GM18499 (cell line): ENCODE data around the gene SLC16A3.
"Not testable (repeated sequence)": the region's sequence is repeated elsewhere in the genome, so short reads cannot be mapped to it uniquely, and the experiment has no call there.

ENCODE experiments used
- ATAC-seq: cut with Tn5 transposase; IDR thresholded peaks from one replicate; pipeline ENCODE4 v1.9.1; 2021; ENCODE audit warnings: moderate number of reproducible peaks; ENCODE audit not compliant: insufficient read depth, unreplicated experiment

SLC16A3 gene

DNA sequence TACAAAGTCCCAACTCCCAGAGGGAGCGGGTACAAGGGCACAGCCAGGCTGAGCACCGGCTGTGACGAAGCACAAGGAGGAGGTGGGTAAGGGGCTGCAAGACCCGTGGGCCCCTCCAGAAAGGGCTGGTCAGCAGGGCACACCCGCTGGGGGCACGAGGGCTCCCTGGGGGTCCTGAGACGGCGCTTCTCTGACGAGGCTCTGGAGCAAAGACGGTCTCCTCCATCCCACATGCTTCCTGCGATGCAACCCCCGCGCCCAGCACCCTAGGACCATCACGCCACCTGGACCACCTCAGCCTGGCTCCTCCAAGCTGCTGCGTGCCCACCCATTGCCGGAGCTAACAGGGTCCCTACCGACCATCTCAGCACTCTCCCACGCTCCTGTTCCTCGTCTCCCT, 24.9 kb upstream of the SLC16A3 start:
- ATAC-seq: no peak

DNA sequence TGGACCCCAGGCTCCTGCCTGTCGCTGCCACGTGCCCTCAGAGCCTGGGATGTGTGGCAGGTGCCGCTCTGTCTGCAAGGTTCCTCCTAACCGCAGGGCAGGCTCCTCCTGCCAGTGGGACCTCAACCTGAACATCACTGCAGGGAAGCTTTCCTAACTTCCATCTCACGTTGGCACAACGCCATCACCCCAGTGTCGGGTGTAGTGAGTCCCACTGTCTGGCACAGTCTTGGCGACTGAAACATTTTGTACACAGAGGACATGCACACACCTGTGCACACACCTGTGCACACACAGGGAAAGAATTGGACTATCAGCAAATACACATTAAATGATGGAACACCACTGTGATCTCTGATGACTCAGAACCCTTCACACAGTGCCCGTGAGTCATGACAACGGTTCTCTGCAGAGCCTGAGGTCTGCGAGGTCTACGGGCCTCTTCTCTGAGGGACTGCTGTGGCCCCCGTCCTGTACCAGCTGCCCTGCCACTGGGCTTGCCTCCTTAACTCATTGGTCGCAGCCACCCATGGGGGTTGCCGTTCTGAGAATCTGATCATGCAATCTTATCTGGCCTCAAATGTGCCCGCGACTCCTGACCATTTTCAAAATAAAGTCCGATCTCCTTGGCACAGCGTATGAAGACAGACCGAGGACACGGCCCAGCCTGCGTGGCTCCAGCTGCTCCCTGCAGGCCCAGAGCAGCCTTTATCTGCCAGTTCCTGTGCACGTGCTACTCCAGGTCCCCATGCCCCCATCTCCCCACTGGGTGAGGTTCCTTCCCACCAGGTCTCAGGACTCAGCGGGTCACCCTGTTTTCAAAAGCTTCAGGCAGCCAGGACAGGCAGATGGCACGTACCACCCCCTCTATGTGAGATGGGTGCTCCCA, 23.8 kb upstream of the SLC16A3 start:
- ATAC-seq: no peak

- no peak for ATAC-seq
Measured at GRCh38 chr17:82205720-82206508, 22.9 kb upstream of the SLC16A3 start.

- not testable (repeated sequence) for ATAC-seq
Measured at GRCh38 chr17:82210655-82211054, 18.2 kb upstream of the SLC16A3 start.

- ATAC-seq: no peak
Measured at GRCh38 chr17:82212331-82213250, 16.3 kb upstream of the SLC16A3 start, which contains the start of gene CCDC57. TSS of gene CCDC57 (minus strand) at chr17:82212842. CDS start at chr17:82201944, 10,898 bp downstream.

DNA sequence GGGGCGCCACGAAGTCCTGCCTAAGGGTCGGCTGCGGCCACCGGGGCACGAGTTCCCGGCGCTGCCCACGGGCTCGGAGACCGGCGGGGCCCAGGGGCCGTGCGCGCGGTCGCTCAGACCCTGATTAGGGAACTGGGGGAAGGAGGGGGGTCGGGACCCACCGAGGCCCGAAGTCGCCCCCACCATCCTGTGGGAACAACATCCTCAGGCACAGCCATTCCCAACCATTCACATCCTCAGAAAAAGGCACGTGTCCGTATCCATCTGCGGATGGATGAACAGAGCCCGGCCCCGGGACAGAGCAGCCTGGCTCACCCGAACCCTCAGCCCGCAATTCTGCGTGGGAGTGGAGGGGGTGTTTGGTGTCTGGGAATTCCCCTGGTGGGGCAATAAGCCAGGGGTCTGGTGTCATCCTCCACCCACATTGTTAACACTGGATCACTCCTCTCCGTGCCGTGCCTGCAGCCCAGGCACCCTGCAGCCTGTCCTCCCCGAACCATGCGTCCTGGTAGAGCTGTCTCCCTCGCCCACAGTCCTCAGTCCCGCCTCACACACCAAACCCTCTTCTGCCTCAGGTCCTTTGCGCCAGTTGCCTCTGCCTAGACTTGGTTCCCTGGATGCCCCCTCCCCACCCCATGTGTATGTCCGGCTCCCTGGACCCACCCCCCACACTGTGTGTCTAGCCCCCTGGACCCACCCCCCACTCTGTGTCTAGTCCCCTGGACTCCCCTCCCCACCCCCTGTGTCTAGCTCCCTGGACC, 15.4 kb upstream of the SLC16A3 start:
- no peak for ATAC-seq

- no peak for ATAC-seq
Measured at GRCh38 chr17:82214012-82214628, 14.7 kb upstream of the SLC16A3 start.

- ATAC-seq: no peak
Measured at GRCh38 chr17:82215095-82215971, 13.5 kb upstream of the SLC16A3 start.

DNA sequence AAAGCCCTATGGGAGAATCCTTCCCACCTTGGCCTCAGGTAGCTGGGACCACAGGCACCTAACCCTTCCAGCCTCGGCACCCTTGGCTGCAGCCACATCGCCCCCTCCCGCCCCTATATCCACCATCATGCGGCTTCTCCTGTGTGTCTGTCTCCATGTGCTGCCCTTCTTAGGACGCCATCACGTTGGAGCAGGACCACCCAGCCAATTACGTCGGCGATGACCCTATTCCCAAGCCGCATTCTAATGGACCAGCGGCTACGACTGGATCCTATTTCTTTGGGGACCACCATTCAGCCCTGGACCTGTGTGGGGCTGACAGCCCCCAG, 12.9 kb upstream of the SLC16A3 start:
- no peak for ATAC-seq

- ATAC-seq: no peak
Measured at GRCh38 chr17:82216301-82217119, 12.3 kb upstream of the SLC16A3 start.

DNA sequence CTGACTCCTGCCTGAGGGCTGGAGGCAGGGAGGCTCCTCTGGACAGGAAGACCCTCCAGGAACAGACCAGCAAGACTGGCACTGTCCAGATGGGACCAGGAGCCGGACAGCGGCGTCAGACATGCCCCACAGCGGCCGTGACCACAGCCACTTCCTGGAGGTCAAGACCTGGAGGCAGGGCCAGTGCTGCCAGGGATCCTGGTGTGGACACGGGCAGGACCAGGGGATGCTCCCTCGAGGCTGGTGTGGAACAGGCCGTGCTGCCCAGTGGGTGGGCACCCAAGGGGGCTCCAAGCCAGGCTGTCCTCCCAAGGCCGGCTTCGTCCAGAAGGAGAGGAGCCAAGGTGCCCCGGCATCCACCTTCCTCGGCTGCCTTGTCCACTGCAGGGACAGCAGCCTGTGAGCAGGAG, 11.7 kb upstream of the SLC16A3 start:
- no peak for ATAC-seq

DNA sequence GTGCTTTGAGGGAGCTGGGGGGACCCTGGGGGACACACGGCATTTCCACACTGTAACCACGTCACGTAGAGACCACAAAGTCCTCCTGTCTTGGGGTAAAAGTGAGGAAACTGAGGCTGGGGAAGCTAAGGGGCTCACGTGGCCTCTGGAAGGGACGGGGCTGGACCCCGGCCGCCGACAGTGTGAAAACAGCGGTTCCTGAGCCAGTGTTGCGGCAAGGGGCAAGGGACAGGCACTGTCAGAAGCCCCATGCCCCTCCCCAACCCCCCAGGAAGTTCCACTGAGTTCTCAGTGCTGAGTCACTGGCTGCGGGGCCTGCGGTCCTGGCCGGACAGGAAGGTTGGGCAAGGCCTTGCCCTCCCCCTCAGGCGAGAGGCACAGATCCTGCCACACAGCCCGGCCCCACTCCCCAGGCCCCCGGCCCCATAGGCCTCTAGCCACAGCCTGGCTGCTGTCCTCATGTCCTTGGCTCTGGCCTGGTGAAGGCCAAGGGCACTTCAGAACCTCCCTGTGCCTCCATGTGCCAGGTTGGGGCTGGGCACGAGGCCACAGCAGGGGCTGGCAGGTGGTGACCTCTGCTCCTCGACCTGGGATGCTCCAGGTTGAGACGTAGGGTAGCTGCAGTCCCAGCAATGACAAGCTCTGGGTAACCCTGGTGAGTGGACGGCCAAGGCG, 11.2 kb upstream of the SLC16A3 start:
- no peak for ATAC-seq

DNA sequence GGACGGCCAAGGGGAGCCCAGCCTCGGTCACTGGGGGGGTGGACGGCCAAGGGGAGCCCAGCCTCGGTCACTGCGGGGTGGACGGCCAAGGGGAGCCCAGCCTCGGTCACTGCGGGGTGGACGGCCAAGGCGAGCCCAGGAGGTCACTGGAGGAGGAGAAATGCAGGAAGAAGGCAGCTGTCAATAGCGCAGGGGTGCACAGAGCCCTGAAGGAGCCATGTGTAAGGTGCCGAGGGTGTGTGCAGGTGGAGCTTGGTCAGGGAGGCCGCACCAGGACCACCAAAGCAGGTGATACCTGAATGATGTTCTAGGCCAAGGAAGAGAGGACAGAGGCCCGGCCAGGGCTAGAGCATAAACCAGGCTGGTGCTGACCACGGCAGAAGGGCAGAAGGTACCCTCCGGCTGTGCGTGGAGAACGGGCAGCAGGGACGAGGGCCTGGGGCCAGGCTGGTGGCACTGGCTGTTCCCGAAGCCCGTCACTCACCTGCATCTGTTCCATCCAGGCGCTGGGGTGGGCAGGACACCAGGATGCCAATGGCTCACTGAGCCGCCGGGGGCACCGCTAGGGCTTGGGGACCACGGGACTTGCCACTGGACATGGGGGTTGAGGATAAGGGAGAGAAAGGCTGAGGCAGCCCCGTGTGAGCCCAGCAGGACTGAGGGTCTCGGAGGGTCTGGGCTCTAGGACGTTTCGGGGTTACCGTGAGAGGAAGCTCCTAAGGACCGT, 10.3 kb upstream of the SLC16A3 start:
- ATAC-seq: no peak

GRCh38 chr17:82219083-82219482, 9.8 kb upstream of the SLC16A3 start:
- ATAC-seq: no peak

- no peak for ATAC-seq
Measured at GRCh38 chr17:82219753-82220709, 8.8 kb upstream of the SLC16A3 start.
